Mammary epithelial cell (primary cell): ENCODE measurements around the gene GPRC5A.

ENCODE experiments used
- CTCF ChIP-seq, 2 donors: IDR thresholded peaks in 1 of 2; conservative IDR thresholded peaks in 1 of 2; 2 replicates each; pipeline ENCODE4 v1.5.1; 2011 to 2012; ENCODE audit warnings: inconsistent platforms in 2 of 2, low read length in 2 of 2, mild to moderate bottlenecking in 2 of 2, control low read depth in 1 of 2, low read depth in 1 of 2; ENCODE audit not compliant: insufficient read depth in 1 of 2; ENCODE audit errors: extremely low read depth in 1 of 2
- EZH2 ChIP-seq: IDR thresholded peaks from 2 replicates; pipeline ENCODE4 v1.6.1; 2012; ENCODE audit warnings: low read length, inconsistent platforms, borderline replicate concordance

GRCh38 chr12:12943586-12944260, 52.4 kb downstream of the GPRC5A start:
- TF ChIP-seq CTCF (conservative IDR thresholded peaks at IDR 0.05 in 1 of 2, IDR thresholded peaks at IDR 0.05 in 1 of 2; ENCODE audit: extremely low read depth in 1 of 2, insufficient read depth in 1 of 2, low read depth in 1 of 2, low read length in 2 of 2) (no peak), EZH2 (no peak)
